ENCODE data around the gene RCOR3.

DNA sequence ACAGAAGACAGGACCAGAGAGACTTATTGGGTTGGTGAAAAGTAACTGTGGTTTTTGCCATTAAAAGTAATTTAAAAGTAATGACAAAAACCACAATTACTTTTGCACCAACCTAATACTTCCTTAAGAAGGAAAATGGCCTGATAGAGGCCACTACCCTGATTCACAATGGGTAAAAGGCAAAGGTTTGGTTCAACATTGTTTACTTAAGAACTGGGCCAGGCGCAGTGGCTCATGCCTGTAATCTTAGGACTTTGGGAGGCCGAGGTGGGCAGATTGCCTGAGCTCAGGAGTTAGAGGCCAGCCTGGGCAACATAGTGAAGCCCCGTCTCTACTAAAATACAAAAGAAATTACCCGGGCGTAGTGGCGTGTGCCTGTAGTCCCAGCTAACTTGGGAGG, 48.2 kb upstream of the RCOR3 start:
- TF ChIP-seq EZH2 (IDR thresholded peaks at IDR 0.05; ENCODE audit: insufficient read depth, poor library complexity, severe bottlenecking) = no peak
- no peak for TF ChIP-seq EZH2phosphoT487 (IDR thresholded peaks at IDR 0.05; ENCODE audit: insufficient read depth, low read depth)
